Activated CD4-positive, CD25-positive, alpha-beta regulatory T cell treated with anti-CD3 and anti-CD28 coated beads, Interleukin-2, amount 50 U/mL, for 24 hours (primary cell): ENCODE results near the gene LPIN2.
"Not testable (repeated sequence)": the region's sequence is repeated elsewhere in the genome, so short reads cannot be mapped to it uniquely, and the experiment has no call there.

Experiments used
- ATAC-seq, 2 donors: fragments of 150-1000 bp; cut with Tn5 transposase; one replicate each; pipeline ENCODE4 v1.10.0; 2021; ENCODE audit warnings: mild to moderate bottlenecking in 1 of 2, moderate library complexity in 1 of 2

LPIN2 gene

DNA sequence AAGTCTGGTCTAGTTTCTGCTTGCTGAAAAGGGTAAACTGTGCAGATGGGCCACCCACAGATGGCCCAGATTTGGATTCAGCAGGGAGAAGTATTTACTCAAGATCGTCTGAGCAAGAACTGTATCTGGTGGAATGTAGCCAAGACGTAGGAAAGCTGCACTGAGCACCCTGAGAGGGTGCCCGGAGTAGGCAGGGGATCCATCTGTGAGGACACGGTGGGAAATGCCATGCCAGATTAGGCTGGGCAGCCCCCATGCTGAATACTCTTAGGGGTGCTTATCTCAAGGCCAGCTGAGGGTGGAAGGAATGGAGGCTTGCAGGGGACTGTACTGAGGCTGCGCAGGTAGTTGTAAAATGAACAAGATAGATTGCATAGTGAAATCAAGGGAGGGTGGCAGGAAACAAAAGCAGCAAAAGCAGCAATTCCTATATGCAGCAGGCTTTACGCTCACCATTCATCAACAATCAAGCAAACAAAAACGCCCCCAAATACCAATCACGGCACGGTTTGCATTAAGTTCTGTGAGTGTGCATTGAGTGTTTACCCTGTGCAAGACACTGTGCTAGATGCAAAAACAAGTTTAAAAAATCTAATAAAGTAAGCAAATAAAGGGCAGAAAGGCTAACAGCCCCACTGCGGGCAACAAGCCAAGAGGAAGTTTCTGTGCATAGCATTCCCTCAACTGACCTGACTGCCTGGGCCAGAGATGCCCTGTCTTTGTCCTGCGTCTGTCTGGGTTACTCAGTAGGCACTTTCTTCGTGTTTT lies 32.2 kb upstream of the LPIN2 start:
- ATAC-seq = no peak

DNA sequence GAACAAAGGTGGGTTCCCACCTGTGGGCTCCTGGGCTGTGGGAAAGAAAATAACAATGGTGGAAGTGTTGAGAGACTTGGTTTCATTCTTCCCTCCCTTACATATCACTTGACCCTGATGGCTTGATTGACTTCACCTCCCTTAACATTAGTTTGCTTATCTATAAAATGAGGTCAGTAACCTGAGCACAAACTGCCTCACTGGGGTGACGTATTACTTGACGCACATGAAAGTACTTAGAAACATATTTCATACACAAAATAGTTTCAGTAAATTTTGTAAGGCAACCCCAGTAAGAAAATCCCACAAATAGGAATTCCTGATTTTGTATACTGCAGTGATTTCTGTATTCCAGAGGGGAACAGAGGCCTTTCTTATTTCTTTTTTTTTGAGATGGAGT lies 29.4 kb upstream of the LPIN2 start:
- no peak for ATAC-seq

DNA sequence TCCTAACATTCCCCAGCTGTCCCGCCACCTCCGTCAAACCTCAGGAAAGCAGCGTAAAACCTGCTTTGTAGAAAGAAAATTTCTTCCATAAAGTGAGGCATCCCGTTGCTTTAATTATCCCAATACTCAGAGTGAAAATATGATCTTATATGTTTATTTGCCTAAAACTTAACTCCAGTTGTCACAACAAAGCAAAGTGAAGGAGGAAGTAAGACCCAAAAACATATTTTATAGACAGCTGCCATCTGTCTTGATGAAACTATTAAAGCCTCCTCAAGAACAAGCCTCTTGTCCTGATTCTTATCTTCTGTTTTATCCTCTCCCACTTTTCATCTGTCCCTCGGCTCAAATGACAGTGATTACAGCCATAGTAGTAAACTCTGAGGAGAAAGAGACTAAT lies 28.9 kb upstream of the LPIN2 start:
- no peak for ATAC-seq

DNA sequence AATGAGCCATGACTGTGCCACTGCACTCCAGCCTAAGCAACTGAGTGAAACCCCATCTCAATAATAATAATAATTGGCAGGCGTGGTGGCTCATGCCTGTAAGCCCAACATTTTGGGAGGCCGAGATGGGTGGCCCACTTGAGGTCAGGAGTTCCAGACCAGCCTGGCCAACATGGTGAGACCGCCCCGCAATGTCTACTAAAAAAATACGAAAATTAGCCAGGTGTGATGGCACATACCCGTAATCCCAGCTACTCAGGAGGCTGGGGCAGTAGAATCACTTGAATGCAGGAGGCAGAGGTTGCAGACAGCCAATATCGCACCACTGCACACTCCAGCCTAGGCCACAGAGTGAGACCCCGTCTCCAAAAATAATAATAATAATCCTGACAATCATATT lies 27.9 kb upstream of the LPIN2 start:
- ATAC-seq = no peak

DNA sequence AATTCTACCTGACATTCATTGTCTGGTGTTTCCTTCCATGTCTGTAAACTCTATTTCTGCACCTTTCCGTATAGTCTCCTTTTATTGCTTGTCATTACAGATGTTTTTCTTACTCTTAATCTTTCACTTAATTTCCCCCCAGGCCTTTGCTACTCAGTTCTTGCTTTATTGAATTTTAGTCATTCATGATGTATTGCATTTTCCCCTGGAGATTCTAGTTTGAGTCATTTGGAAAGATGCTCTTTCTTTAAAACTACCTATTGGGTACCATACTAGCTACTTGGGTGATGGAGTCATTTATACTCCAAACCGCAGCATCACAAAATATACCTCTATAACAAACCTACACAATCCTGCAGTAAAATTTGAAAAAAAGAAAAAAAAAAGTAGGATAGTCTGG lies 27.2 kb upstream of the LPIN2 start:
- no peak for ATAC-seq

DNA sequence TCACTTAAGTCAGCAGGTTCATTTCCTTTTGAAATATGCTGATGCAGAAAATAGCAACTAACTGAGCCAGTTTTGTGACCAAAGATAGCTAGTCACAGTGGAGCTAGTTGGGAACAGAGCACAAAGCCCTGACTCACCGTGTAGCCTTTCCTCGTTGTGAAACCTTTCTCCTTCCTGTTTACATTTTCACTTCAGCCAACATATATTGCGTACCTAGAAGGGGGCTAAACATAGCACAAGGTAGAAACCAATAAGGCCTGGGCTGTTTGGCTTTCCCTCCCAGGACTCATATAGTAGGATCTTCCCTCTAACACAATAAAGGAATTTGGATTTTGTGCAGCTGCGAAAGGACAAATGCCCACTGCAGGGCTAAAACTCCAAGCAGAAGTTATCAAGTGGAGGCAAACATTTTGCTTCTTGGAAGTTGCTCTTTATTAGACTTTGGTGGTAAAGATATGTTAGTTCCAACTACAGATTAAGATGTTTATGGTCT lies 24.5 kb upstream of the LPIN2 start:
- no peak for ATAC-seq

DNA sequence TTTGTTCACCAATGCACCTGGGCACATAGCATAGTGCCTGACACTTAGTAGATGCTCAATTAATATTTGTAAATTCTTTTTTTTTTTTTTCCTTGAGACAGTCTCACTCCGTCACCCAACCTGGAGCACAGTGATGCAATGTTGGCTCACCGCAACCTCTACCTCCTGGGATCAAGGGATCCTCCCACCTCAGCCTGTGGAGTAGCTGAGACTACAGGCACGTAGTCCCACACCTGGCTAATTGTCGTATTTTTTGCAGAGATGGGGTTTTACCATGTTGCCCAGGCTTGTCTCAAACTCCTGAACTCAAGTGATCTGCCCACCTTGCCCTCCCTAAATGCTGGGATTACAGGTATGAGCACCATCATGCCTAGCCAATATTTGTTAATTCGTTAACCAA lies 23.2 kb upstream of the LPIN2 start:
- ATAC-seq = no peak

DNA sequence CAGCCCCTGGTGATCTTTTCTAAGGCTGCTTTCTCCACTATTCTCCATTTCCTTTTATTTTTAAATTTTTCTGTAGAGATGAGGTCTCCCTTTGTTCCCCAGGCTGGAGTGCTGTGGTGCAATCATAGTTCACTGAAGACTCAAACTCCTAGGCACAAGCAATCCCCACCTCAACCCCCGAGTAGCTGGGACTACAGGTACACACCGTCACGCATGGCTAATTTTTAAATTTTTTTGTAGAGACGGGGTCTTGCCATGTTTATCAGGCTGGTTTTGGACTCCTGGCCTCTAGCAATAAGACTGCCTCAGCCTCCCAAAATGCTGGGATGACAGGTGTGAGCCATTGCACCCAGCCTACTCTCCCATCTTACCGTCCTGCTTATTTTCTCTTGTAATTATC lies 22.7 kb upstream of the LPIN2 start:
- no peak for ATAC-seq

DNA sequence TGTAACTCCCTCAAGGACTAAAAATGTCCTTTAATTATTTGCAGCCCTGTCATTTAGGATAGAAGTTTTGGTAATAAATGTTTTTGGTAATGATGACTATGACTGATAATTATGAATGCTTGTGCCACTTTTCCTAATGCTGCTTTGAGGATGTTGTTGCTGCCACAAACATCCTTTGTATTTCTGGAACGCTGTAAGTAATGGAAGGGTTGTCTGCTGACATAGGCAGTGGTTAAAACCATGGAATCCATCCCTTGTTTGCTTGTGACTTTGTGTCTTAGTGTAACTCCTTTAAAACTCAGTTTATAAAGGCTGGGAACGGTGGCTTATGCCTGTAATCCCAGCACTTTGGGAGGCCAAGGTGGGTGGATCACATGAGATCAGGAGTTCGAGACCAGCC lies 19.8 kb upstream of the LPIN2 start:
- no peak for ATAC-seq

DNA sequence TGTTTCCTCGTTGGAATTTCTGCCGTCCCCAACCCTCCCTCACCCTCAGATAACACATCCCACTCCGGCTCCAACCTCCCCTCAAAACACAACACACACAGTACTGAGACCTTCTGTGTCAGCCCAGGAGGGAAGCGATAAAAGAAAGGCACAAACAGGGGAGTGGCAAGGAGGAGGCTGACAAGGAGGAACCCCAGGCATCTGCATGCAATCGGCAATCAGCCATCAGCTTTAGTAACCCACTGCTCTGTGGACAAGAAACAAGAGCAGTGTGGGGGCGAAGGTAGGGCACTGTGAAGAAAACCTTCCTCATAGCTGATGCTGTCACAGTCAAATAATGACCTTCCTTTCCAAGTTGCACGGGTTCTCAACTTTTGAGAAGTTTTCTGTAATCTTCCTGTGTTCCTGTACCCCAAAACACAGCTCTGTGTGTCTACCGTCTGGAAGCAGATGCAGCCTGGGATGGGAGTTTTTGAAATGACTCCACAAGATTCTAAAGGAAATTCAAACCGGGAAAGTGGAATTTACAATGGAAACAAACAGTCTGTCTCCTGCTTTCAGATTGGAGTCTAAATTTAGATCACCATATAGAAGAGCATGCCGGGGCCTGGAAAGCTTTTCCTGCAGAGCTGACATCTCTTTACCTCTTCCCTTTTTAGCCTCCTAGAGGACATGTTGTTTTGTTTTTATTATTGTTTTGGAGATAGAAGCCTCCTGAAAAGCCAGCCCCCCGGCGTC lies 16.4 kb upstream of the LPIN2 start:
- no peak for ATAC-seq

DNA sequence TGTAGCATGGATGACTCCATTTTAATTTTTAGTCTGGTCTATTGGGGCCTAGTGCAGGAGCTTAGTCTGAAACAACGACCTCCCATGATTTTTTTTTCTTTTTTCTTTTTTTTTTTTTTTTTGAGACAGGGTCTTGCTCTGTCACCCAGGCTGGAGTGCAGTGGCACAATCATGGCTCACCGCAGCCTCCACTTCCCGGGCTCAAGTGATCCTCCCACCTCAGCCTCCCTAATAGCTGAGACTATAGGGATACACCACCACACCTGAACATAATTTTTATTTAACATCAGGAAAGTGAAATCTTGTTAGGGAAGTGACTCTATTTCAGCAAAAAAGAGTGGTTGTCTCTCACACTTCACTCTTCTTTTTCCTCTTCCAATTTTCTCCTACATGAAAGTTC lies 15.2 kb upstream of the LPIN2 start:
- not testable (repeated sequence) for ATAC-seq

DNA sequence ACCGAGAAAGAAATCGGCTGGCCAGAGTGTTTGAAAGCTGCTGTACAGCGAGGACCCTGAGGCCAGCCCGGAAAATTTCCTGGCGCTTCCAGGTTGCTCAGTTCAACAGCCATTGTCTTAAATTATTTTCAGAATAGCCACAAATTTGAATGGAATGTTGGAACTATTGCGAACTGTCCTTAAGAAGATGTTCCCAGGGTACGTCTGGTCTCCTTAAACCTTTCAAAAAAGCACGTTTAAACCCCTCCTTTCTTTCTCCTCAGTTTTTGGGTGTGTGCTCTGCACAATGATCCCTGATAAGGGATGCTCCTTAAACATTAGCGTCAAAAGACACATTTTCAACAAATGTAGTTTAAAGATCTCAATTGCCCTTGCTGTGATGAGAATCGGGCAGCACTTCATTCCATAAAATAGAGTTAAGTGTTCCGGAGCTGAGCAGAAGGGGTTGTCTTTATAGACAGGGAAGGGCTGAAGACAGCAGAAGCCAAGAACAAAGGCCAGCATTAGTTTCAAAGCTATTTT lies 14.5 kb upstream of the LPIN2 start:
- ATAC-seq = no peak

DNA sequence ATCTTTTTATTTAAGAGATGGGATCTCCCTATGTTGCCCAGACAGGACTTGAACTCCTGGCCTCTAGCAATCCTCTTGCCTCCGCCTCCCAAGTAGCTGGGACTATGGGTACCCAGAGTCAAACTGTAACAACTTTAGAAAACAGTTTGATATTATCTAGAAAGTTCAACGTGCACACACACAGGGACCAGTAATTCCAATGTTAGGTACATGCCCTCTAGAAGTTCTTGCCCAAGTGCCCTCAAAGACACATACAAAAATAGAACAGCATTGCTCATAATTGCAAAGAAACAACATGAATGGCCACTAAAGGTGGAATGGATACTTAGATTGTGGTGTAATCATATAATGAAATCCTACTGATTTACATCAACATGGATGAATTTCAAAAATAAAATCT lies 12.6 kb upstream of the LPIN2 start:
- ATAC-seq = no peak

DNA sequence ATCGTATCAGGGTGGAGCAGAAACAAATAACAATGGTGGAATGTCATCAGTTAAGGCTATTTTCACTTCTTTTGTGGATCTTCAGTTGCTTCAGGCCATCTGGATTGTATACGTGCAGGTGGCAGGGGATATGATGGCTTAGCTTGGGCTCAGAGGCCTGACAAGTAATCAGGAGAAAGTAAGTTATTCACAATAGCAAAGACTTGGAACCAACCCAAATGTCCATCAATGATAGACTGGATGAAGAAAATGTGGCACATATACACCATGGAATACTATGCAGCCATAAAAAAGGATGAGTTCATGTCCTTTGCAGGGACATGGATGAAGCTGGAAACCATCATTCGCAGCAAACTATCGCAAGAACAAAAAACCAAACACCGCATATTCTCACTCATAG lies 10.7 kb upstream of the LPIN2 start:
- ATAC-seq = not testable (repeated sequence)

DNA sequence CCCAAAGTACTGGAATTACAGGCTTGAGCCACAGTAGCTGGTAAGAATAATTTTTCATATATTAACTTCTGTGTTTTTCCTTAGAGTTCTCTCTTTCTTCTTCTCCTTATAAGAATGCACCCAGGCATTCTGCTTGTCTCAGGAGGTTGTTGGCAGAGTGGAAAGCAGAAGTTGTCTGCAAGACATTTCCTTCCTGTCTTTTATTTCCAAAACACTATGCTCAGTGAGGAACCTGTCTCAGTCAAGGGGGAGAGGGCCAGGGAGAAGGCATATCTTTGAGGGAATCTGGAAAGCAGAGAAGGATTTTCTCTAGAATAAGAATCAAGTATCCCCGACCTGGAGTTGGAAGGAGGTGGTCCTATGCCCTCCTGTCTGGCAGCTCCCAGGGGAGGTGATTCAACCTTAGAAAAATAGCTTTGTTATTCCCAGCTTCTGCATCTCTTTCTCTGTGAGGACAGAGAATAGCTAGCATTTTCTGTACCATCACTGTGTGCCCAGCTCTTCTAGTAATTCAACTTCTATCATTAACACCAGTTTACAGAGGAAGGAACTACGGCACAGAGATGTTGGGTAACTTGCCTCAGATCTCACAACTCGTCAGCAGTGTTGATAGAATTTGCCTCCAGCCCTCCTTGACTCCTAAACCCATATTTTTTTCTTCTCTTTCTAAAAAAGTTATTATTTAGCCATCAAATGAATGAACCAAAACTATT lies 3.8 kb upstream of the LPIN2 start:
- ATAC-seq = no peak

DNA sequence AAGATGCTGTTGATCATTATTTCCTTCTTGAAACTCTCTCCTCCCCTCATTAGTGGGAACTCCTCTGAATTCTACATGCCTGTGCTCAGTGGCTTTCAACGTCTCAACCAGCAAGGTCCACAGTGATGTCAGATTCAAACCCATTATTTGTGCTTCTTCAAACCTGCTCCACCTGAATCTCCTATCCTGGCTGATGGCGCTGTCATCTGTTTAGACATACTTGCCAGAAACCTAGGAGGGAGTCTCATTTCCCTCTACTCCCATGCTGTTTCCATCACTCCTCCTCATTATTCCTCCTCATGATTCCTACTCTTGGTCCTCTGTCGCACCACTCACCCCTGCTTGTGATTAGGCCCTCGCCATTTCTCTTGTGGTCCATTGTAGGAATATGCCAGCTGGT lies 2.9 kb upstream of the LPIN2 start:
- ATAC-seq = no peak

DNA sequence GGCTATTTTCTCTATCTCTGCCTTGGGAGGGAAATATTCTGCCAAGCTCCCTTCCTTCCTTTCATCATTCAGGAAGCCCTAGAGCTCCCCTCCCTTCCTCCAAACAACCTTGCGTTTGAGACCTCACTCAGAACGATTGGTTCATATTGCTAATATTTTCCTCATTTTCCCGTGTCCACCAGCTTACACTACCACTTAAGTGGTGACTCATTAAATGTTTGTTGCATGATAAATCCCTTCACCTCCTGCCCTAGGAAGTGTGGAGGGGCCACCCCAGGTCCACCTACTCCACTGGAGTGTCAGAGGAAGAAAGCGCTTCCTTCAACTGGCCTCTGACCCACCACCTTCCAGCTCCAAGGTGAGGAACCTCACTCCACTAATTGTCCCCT lies 2.3 kb upstream of the LPIN2 start:
- ATAC-seq = no peak

DNA sequence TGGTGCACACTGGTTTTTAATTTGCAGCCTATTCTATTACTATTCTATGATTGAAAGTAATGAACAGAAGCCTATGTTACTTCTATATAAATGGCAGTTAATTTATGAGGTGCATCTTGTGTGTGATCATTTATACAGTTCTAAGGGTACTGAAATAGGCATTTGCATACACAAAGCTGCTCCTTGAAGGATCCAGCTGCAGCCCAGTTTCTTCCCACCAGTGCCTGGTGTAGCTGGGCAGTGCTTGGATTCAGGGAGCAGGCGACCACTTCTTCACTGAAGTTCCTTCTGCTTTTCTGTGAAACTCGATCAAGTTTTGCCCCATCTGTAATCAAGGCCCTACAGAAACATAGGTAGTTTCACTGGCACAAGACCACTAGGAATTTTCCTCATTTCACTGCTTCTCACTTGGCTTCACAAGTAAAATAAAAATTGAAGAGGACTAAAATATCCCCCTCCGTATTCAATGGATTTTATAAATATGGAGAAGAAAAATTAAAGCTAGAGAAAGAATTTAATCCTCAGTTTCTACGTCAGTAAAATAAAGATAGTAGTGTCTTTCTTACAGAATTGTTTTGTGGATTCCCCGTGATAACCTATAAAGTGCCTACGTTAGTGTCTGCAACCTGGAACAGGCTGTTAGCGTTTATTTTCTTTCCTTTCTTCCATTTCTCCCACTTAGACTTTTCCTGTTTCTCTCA lies 1.7 kb upstream of the LPIN2 start:
- no peak for ATAC-seq

DNA sequence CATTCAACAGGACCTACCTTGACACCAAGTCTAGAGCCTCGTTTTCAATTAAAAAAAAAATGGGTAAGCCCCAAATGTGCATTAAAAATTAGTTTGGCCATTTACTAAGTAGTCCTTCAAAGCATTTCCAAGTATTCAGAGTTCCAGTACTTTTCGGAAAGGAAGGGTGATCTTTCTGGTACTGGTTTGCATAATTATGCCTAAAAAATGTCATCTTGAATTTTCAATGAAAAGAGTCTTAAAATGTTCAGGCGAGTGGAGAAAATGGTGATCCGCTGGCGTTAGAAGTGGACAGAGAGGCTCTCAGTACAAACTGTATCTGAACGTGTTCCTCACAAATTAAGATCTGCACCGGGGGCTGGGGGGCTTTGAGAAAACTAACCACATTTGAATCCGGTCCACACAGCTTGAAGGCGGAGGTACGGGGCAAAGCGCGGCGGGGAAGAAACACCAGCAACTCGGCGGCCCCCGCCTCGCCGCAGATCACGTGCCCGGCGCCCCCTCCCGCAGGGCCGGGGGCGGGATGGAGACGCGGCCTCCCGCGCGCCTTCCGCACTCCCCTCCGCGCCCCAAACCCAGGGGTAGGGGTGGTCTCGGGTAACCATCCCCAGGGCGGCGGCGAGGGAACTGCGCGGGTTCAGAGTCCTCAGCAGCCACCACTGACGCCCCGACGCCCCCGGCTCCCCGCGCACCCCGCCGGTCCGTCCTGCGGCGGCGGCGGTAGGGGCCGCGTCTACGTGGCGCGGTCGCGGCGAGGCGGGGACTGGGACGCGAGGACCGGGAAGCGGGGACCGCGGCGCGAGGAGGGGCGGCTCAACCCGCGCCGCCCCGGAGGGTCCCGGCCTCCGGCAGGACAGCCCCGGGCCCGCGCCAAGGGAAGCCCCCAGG lies 564 bp downstream of the LPIN2 start:
- peak; percentile 25 to 30 for ATAC-seq

DNA sequence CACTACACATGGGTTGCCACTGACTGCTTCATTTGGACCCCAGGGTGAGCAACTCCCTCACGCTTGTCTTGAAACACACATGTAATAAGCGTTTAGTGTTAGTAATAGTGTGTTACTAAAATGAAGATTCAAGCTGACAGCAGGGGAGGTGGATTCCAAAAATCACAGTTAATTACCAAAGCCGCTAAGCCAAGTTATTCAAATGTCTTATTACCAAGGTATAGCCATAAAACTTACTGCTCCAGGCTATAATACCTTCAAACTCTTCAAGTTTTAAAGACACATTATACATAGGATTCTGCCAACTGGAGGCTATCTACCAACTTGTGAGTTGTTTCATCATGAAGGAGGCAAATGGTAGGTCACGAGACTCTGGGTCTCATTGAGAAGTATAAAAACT lies 2.9 kb downstream of the LPIN2 start:
- no peak for ATAC-seq

DNA sequence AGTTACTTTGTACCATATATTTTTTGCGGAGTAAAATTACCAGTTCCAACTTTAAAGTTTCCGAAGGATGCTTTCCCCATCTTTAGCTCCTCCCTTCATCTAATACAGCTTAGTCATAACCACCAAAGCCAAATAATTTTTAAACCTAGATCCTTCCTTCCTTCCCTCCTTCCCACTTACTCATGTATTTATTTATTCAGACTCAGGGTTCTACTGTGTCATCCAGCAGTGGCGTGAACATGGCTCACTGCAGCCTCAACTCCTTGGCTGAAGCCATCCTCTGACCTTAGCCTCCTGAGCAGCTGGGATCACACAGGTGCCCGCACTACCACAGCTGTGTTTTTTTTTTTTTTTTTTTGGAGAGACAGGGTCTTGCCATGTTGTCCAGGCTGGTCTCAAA lies 4.4 kb downstream of the LPIN2 start:
- ATAC-seq = no peak

DNA sequence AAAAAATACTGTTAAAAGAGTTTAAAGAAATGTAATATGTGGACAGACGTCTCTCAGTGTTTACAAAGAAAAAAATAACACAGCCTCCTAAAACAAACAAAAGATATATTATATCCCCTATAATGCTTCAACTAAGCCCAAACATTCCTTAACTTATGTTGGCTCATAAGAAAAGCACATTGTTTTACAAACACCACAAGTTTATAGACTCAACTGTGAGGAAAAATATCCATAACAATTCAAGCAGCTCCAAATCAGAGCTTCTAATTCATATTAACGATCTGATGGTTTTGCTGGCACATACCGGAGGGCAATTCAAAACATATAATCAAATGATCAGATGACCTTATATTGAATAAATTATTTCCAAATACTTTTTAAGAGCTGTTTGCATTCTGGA lies 5.5 kb downstream of the LPIN2 start:
- ATAC-seq = no peak
